HG03442 (cell line): ENCODE measurements around the gene TSPAN18.

Experiments
- ATAC-seq: cut with Tn5 transposase; IDR thresholded peaks from one replicate; pipeline ENCODE4 v1.9.1; 2021; ENCODE audit warnings: mild to moderate bottlenecking, moderate library complexity; ENCODE audit not compliant: unreplicated experiment

TSPAN18 gene

GRCh38 chr11:44936525-44936924, 209.8 kb downstream of the TSPAN18 start:
- ATAC-seq, result no peak

GRCh38 chr11:44936951-44937543, 210.3 kb downstream of the TSPAN18 start:
- ATAC-seq, result no peak

- no peak for ATAC-seq
Measured at GRCh38 chr11:44938066-44938691, 211.4 kb downstream of the TSPAN18 start.

DNA sequence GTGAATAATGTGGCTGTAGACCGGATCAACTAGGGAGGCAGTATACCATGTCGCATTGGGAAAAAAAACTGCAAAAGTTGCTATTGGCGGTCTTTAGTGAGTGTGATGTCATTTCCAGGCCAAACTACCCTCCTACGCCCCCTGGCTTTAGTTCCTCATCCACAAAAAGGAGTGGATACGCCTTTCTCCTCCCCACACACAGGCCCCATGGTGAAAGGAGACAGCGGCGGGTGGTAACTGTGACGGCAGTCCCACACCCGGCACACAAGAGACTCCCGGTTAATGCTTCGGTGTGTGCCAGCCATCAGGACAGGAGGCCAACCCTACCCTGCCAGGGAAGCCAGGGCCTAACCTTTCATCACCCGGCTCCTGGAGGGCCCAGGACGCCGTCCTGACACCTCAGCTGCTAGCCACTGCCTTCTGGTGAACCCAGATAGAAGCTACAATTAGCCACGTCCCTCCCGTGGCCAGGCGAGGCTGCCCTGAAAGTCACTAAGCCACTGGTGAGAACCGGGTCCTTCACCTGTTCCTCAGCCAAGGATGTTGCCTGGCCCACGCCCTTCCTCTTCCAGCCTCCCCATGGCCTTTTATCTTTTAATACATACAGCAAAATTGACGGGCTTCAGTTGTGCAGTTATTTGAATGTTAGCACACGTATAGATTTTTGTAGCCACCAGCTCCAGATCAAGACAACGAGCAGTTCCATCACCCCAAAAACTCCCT, 213.1 kb downstream of the TSPAN18 start:
- no peak for ATAC-seq

DNA sequence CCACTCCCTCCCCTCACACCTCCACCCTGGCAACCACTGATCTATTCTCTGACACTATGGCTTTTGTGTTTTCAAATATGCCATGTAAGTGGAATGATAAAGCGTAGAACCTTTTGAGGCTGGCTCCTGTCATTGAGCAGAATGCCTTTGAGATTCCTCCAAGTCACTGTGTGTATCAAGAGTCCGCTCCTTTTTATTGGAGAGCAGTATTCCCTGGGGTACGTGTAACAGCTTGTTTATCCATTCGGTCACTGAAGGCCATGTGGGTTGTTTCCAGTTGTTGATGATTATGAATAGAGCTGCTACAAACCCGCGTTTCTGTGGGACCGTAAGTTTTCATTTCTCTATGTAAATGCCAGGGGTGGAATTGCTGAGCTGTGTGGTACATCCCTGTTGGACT, 213.6 kb downstream of the TSPAN18 start:
- no peak for ATAC-seq

- ATAC-seq, result no peak
Measured at GRCh38 chr11:44940835-44941234, 214.1 kb downstream of the TSPAN18 start.

DNA sequence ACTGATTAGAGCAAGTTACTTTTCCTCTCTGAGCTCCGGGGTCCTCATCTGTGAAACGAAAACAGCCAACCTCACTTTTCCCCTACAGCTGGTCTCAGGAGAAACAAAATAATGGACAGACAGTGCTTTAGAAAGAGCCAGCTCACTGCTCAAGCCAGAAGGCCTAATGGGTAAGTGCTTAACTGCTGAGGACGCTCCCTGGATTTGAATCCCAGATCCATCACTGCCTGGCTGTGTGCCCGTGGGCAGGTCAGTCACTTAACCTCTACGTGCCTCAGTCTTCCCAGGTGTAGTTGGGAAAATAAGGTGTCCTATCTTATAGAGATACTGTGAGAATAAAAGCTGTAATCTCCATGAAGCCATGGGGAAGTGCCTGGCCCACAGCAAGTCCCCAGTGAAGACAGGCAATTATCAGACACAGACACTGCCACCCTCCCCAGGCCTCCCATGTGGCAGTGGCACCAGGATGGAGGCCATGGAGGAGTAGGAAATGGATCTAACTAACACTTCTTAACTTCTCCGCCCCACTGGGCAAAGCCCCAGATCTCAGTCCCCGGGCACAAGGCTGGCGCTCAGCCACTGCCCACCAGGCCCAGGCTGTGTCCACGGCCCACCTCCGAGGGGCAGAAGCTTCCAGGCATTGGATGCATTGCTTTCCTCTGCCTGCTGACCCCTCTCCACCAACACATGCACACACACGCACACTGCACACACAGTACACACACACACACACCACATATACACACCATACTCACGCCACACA, 214.7 kb downstream of the TSPAN18 start:
- no peak for ATAC-seq

DNA sequence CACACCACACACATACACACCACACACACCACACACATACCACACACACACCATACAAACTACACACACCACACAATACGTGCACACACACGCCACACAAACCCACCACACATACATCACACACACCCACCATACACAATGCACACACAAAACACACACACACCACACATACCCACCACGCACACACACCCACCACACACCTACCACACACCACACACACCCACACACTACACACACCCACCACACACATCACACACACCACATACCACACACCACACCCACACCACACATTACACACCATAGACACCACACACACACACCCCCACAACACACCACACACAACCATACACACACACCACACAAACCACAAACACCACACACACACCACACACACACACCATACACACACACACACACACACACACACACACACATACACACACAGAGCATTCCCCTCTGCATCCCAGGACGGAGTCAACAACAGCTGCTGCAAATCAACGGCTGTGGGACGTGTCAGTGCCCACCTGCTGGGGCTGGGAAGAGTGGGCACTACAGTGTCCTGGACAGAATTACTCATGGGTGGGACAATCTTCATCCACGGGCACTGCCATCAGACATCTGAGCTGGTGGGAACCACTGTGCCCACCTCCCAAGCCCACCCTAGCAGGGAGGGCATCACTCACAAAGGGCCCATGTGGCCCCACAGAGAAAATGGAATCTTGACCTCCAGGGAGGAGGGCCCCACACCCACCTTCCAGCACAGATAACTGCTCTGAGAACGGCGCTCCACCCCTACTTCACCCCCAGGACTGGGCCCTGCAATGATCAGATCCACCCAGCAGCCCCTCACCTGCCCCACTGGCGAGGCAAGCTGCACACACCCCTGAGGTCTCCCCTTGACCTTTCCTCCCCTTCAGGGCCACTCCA, 215.5 kb downstream of the TSPAN18 start:
- ATAC-seq, result no peak

DNA sequence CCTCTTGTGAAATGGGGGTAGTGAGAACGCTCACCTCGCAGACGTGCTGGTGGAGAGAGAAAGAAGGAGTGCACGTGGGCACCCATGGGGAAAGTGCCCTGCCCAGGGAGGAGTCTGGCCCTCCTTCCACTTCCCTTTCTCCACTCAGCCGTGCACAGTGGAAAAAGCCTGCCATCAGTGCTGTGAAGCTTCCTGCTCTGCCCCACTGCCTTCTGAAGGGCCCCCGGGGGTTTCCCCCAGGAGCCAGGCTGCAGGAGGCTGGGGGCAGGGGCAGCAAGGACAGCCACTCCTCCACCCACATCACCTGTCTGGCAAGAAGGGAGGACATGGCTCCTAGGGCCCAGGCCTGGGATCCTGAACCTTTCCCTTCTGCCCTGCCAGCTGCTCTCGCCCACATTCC, 216.4 kb downstream of the TSPAN18 start:
- ATAC-seq, result no peak

DNA sequence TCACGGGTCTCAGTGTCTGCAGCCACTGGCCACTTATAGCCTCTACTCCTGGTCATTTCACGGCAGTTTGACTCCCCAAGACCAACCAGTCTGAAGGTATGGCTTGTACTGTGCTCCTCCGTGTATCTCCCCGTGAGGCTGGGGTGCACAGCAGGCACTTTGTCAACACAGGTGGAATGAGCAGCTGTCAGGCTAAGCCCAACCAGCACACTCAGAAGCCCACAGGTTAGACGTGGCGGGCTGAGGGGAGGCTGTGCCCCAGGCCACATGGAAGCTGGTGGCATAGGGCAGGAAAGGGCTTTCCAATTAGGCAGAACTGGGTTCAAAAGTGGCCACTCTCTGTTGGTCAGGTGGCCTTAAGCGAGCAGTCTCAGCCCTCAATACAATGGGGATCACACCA, 216.9 kb downstream of the TSPAN18 start:
- ATAC-seq, result no peak

DNA sequence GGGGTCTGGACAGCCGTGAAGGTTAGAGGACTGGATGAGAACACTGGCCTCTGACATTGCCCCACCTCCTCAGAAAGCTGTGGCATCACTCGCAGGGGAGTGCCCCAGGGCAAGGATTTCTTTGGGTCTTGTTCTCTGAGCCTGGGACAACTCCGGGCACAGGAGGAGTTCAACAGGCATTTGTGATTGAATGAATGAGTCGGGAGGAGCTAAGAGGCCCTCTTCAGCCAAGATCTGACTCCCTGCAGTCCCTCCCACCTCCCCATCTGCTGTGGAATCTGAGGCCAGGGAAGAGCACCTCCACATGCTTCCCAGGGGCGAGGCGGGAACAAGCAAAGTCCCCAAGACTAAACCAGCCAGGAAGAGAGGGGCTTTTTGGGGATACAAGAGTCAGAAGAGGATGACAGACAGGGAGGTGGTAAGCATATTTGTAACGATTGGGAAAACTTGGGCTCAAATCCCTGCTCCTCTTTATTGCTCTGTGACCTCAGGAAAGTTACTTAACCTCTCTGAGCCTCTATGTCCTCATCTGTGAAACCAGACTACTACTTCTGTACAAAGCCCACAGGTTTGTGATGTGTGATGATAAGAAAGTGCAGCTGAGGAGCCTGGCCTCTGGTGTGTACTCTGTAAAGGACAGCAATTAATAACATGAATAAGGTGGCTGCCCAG, 217.6 kb downstream of the TSPAN18 start:
- ATAC-seq, result no peak

GRCh38 chr11:44944853-44945235, 218.1 kb downstream of the TSPAN18 start:
- no peak for ATAC-seq

DNA sequence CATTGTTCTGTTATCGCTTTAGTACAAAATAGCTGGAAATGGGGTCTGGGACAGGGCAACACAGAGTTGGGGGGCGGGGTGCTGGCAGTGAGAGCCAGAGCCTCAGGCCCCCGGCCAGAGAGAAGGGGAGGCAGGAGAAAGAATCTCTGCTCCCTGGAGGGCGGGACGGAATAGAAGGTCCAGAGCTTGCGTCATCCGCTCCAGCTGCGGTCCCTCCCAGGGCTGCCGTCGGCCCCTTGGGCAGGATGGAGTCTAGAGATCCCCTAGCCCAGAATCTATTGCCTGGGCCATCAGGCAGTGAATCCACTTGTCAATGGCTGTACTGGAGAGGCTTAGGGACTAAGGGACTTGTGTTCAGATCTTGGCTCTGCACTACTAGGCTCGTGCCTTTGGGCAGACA, 218.9 kb downstream of the TSPAN18 start:
- ATAC-seq, result no peak

DNA sequence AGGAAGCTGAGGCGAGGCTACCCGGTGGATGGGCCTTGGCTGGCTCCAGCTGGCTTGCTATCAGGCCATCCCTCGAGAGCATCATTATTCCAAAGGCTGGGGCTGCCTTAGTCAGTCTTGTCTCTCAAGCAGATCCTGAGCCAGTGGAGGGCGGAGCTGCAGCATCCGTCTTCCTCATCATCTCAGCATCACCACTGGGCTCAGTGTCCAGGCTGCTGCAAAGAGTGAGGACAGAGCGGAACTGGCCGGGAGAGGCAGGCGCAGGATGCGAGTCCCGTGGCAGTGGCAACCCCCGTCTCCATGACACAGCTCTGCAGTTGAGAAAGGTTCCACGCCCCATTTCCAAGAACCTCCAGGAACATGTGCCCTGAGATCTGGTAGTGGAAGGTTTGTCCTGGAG, 219.5 kb downstream of the TSPAN18 start:
- no peak for ATAC-seq

DNA sequence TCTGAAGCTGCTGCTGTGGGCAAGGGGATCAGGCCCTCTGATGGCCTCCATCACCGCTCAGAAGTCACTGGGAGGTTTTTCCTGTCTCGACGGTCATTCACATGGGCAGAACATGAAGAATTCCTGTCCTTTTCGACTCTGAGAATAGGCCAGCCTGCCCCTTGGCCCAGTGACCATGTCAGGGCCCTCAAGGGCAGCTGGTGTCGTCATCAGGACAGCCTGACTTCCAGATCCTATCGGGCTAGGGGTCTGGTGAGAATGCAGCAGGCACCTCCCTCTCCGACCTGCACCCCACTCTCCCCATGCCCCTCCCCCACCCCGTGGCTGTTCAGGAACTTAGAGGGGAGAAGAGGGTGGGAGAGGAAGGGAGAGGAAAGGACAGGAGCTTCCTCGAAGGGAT, 220.4 kb downstream of the TSPAN18 start:
- no peak for ATAC-seq

DNA sequence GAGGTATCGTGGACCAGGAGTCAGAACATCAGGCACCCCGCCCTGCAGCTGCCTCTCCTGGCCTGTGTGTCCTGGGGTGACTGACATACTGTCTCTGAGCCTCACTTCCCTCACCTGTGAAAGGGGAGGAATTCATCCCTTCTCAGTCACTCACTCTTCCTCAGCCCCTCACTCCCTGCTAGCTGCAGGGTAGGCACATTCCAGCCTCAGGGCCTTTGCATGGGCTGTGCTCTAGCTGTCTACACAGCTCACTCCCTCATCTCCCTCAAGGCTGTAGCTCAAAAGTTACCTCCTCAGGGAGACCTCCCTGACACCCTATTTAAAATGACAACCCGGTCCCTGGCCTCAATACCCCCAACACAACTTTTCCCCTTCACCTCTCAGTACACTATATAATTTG, 221.4 kb downstream of the TSPAN18 start:
- ATAC-seq, result no peak

DNA sequence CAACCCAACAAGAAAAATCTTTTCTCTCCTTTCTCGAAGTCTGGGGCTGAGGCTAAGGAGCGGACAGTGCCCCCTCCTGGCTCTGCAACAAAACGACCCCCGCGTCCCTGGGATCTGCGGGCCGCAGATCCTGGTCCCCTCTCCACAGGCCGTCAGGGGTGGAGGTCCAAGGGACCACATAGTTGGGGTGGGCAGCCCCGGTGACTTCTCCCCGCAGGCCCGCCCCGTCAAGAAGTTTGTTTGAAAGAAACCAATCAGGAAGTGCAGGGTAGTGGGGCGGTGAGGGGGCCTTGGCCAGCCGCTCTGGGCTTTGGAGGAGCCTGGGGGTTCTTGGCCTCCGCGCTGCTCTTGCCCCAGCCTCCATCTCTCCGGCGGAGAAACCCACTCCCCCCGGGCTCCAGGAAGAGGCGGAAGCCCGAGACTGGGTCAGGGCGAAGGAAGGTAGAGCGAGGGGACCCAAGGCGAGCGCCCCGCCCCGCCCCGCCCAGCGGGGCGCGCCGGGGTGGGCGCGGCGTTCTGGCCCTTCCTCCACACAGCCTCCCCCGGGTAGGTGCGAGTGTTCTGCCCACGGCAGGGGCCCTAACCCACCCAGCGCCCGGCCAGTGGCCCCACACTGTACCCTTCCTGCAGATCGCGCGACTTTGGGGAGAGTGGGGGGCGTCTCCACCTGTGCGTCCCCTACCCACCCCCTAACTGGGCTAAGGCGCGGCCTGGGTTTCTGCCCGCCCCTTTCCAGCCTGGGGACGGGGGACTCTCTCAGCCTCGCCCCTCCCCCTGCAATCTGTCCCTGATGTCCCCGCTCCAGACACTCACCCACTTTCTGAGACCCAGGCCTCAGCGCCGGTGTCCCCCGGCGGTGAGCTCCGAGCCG, 222.6 kb downstream of the TSPAN18 start:
- ATAC-seq, result no peak

DNA sequence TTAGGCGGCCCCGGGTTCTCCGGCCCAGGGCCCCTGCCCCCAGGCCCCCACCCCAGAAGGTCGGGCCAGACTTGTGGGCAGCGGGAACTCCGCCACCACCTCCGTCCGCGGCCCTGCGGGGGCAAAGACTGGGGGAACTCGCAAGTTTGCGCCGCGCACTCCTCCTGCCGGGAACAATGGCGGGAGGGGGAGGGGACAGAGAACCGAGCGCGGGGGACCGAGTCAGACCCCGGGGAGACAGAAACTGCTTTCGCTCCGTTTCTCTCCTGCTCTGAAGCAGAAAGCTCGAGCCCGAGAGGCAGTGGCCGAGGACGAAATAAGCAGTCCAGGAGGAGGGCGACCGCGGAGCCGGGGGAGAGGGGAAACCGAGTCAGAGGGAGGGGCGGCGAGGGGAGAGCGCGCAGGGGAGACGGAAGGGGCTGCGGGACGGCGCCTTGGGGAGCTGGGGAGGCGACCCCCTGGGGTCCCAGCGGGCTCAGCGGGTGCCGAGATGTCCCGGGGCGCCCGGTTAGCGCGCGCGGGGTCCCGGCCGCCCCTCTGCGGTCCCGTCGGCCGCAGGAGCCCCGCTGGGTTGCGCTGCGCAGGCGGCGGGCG, 223.4 kb downstream of the TSPAN18 start:
- no peak for ATAC-seq
